Esophagus mucosa (tissue), 1 donor: ENCODE data around the gene FSTL3. TPM values are rescaled to one million over a fixed set of nuclear protein-coding genes. Genes with fewer than 3 reads are reported as not detected.
"Not testable (repeated sequence)": the region's sequence is repeated elsewhere in the genome, so short reads cannot be mapped to it uniquely, and the experiment has no call there.

Experiments used
- ATAC-seq: fragments of 200-7000 bp; cut with Tn5 transposase; one replicate; pipeline ENCODE4 v1.9.1; 2020
- total RNA-seq: library from RNA; stranded (reverse); gene quantifications from one replicate; pipeline ENCODE4 v1.2.4, GENCODE V29; 2023
- donor health status: DM: yes; HTN: yes; CAD: no.

FSTL3 gene
- 3.3 TPM for total RNA-seq

DNA sequence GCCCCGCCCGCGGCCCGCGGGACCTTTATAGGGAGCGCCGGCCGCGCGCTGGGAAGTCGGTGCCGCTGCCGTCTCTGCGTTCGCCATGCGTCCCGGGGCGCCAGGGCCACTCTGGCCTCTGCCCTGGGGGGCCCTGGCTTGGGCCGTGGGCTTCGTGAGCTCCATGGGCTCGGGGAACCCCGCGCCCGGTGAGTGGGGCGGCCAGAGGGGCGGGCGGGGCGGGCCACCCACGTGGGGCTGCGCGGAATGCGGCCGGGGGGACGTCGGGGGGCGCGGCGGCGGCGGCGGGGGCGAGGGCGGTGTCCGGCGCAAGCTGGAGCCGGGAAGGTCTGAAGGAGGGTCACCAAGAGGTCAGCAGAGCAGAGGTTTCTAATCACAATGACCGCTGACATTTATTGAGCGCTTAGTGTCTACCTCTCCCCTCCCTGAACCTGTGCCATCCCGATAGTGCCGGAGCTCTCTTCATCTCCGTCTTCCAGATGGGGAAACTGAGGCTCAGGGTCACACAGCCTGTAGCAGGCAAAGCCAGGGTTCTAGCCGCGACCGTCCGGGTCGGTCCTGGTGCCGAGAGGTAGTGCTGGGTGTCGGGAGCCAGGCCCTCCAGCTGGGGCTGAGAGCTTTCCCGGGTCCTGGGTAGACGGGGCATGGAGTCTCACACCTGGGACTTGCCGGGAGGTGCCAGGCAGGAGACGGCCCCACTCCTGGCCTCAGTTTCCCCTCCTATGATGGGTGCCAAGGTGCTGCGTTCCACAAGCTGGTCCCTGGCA is at the start of gene FSTL3:
Gene FSTL3 (plus strand): TSS at position 54 of the 767 bp plus-strand sequence. CDS start 32 bp downstream, at position 86.
- ATAC-seq = no peak

DNA sequence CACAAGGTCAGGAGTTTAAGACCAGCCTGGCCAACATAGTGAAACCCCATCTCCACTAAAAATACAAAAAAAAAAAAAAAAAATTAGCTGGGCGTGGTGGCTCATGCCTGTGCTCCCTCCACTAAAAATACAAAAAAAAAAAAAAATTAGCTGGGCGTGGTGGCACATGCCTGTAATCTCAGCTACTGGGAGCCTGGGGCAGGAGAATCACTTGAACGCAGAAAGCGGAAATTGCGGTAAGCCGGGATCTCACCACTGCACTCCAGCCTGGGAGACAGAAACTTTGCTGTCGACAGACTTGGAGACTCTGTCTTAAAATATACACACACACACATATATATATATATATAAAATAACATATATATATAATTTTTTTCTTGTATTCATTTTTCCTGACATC is 49.6 kb upstream of the FSTL3 start:
- not testable (repeated sequence) for ATAC-seq

DNA sequence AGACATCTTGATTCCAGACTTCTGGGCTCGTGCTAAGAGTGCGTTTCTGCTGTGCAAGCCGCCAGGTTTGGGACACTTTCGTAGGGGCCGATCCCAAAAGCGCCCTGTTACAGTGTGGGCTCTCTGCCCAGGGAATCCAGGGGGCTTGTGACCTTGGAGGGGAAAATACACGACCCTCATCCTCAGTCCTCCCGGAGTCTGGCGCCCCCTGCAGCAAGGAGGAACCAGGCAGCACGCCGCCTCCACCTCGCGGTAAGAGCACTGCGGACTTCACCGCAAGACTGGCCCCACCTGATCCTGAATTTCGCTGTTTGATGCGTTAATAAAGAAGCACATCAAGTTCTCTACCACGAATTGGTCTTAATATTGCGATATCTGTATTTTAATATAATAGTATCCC is 48.0 kb upstream of the FSTL3 start:
- ATAC-seq = no peak

DNA sequence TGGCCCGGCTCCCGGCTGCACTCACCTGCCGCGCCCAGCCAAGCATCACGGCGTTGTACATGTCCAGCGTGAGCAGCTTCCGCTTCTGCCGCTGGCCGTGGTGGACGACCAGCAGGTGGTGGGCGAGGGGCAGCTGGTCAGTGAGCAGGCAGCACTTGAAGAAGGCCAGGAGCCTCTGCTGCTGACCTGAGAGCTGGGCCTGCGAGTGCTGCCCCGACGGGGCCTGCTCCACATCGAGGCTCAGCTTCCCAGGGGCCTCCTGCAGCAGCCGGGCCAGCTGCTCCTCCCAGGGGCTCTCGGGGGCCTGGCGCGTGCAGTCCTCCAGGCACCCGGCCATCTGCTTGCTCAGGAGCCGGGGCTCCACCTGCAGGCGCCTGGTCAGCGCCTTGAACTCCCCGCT is 46.7 kb upstream of the FSTL3 start:
- not testable (repeated sequence) for ATAC-seq

DNA sequence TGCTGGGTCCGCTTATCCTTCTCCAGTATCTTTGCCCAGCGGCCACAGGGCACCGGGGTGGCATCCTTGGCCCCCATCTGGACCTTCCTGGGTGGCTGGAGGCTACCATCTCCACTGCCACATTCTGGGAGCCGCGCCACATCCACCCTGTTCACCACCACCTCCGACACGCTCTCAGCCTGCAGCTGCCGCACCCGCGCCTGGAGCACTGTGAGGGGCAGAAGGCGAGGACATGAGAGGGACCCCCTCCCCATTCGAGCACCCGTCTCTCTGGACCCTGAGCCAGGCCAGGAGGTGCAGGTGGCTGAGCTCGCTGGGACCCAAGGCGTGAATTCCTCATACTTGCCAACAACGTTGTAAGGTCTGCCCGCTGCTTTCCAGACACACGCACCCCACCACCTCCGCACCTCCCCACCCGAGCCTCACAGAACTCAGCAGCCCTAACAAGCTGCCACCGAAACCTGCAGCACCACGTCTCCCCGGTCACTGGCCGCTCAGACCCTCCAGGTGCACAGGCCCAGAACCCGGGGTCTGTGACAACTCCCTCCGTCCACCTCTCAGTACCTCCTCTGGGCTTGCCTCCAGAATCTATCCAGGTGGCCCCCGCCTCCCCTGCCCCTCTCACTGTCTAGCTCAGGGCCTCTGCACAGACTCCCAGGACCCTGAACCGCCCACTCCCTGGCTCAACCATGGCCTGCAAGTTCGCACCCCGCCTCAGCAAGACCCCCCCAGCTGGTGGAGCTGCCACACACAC is 46.1 kb upstream of the FSTL3 start:
- ATAC-seq = no peak

DNA sequence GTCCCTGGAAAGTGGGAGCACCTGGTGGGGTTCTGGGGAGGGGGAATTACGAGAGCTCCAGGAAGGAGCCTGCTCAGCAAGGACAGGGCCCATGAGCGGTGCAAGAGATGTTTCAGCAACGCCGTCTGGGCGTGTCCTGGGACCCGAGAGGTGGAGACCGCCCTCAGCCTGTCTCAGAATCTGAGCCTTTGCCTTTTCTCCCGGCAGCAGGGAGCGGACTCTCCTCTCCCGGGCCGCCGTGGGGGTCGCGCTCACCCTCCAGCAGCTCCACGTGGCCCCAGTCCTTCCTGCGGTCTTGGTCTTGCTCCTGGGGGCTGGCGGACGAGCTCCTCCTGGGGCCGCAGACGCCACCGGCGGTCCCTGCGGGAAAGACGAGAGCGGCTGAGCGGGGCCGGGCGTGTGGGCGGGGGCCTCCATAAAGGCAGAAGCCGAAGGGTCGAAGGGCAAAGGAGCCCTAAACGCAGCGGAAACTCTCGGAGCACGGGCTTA is 43.6 kb upstream of the FSTL3 start:
- ATAC-seq = peak; percentile 41

DNA sequence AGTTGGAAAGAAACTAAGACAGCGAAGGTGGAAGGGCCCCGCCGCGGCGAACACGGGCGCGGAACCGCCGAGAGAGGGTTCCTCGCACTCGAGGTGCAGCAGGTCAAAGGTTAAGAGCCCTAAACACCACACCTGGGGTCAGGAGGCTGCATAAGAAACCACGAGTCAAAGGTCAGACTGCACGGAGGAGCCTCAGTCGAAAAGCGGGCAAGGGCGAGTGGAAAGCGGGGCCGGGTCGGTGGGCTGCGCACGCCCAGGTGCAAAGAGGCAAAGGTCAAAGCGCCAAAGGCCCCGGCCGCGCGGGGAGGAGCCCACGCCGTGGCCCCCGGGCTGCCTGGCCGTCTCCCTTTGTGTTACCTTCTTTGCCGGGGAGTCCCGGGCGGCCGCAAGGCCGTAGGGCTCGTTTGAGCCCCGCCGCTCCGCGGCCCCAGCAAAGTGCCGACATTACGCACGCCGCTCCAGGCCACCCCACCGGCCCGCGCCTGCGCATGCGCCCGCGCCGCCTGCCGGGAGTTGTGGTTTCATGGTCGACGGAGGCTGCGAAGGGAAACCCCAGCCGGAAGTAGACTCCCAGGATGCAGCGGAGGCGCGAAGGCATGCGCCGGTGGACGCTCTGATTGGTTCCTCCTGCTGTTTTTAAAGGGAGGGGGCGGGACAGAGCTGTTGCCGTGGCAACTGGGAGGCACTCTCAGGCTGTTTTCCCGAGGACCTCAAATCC is 43.0 kb upstream of the FSTL3 start, which contains the start of gene POLRMT:
Gene POLRMT (minus strand): TSS at position 470 of the 718 bp plus-strand sequence. CDS start 25 bp downstream, at position 445.
- peak; percentile 96 for ATAC-seq

DNA sequence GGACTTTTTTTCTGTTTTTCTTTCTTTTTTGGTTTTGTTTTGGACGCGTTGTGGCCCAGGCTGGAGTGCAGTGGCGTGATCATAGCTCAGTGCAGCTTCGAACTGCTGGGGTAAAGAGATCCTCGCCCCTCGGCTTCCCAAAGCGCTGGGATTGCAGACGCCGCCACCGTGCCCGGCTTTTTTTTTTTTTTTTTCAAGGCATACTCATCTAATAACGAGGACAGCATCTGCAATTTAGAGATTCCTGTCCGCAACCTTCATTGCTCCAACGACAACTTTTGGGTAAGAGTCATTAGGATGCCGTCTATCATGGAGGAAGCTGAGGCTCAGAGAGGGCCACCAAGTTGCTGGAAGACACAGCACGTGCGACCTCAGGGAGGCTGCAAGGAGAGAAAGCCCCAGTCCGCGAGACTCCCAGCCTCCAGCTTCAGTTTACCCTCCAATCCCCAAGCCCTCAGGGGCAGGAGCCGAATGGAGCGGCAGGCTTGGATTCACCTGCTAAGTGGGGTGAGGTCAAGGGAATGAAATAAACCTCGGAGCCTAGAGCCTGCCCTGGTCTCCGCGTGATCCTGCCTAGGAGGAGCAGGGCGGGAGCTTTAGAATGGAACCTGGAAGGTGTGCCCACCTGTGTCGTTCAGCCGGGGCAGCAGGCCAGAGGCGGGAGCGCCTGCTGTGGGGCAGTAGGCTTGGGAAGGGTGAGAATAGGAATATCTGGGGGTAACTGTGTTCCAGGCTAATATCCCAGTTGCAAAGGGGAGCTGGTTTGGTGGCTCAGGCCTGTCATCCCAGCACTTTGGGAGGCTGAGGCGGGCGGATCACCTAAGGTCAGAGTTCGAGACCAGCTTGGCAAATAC is 42.2 kb upstream of the FSTL3 start:
- ATAC-seq = no peak

DNA sequence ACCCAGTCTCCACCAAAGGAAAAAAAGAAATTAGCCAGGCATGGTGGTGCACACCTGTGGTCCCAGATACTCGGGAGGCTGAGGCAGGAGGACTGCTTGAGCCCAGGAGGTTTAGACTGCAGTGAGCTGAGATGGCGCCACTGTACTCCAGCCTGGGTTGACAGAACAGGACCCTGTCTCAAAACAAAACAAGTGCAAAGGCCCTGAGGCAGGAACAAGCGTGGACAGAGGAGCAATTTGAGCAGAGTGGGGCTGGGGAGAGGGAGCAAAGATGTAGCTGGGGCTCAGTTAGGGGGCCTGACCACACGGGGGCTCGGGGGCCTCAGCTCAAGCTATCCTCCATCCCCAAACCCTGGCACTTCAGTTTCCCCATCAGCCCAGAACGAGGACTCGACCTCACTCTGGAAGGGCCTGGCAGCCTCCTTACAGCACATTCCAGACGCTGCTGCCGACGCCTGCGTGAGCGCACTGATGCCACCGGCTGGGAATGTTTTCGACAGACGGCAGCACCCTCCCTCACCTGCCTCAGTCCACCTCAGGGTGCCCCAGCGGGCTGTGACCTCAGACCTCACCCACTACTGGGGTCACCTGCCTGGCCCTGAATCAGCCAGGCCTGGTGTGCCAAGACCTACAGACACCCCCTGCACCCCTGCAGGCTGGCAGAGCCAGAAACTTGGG is 41.1 kb upstream of the FSTL3 start:
- ATAC-seq = no peak

DNA sequence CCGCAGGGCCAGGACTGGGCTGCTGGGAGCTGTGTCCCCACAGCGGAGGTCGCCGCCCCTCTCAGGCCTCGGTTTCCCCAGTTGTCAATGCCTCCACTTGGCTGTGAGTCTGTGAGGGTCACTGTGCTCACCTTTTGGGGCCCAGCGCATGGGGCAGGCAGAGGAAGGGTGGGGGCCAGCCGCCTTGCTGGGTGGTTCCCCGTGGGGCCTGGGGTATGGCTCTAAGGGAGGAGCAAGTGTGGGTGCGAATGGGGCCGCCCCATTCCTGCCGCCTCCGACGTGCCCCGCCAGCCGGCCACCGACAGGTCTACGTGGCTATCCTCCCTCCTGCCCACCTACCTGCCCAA is 37.3 kb upstream of the FSTL3 start:
- ATAC-seq = no peak

DNA sequence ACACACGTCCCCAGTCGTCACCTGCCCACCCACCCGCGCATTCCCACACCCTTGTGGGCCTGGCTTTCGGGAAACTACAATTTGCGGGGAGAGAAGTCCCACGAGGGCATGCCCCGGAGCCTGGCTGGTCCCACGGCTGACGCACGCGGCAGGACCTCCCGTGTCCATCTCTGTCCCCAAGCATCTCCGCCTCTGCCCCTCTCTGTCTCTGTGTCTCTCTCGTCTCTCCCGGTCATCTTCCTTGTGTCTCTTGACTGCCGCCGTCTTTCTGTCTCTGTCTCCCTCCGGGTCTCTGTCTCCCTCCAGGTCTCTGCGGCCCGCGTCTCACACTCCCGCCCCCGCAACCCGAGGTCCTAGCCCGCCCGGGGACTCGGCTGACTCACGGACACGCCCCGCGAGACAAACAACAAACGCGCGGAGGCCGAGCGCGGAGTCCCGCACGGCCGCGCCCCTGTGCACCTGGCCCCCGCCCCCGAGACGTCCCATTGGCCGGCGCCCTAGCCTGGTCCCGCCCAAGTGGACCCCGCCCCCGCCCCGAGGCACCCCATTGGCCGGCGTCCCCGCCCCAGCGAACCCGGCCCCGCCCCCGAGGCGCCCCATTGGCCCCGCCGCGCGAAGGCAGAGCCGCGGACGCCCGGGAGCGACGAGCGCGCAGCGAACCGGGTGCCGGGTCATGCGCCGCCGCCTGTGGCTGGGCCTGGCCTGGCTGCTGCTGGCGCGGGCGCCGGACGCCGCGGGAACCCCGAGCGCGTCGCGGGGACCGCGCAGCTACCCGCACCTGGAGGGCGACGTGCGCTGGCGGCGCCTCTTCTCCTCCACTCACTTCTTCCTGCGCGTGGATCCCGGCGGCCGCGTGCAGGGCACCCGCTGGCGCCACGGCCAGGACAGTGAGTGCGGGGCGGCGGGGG is 36.7 kb upstream of the FSTL3 start, which contains the start of gene FGF22:
Gene FGF22 (plus strand): TSS at position 627 of the 908 bp plus-strand sequence. CDS start 47 bp downstream, at position 674.
- ATAC-seq = peak; percentile 85

DNA sequence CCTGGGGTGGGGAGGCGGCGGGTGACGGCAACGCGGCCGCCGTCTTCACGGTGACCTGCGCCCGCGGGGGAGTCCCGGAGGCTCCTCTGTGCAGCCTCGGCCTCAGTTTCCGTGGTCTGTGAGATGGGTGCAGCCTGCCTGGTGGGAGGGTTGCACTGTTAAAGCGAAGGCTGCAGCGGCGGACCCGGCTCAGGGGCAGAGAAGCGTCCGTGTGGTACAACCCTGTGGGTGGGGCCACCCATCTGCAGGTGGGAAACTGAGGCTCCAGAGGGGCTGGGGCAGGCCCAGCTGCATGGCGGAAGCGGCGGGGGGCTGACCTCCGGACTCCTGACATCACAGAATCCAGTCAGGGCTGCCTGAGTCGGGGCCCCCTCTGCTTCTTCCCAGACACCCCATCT is 36.0 kb upstream of the FSTL3 start:
- ATAC-seq = no peak

DNA sequence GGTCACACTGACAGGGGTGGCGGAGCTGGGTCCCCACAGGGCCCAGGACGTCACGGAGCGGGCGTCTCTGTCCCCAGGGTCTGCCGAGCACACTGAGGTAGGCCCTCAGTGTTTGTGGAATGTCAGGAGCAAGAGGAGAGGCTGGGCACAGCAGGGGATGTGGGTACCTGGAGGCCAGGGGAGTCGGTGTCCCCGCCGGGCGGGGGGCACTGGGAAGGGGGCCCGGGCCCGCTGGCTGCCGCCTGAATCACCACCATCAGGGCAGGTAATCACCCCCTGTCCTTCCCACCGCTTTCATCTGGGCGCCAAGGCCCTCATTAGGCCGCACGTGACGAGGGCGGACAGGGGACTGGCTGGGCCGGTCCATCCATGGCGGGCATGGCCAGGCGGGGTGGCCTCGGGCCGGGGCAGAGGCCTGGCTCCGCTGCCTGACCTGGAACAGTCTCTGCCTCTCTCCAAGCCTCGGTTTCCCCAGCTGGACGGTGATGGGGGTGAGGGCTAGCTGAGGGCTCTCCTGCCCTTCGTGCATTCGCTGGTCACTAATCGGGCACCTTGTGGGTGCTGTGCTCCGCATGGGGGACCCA is 35.5 kb upstream of the FSTL3 start:
- ATAC-seq = no peak

DNA sequence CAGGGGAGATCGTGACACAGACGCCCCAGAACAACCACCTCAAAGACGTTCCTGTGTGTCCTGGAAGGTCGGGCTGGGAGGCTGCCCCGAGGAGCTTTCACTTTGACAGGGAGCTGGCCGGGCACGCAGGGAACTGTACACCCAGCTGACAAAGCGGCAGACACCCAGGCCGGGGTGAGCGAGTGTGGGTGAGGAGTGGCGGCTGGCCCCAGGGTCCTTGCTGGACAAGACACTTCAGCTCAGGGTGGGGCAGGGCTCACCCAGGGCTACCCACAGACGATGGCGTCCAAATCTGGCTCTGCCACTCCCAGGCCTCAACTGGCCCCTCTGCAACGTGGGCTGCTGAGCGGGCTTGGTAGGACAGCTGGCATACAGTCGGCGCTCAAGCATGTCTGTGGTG is 34.5 kb upstream of the FSTL3 start:
- peak; percentile 12 for ATAC-seq

DNA sequence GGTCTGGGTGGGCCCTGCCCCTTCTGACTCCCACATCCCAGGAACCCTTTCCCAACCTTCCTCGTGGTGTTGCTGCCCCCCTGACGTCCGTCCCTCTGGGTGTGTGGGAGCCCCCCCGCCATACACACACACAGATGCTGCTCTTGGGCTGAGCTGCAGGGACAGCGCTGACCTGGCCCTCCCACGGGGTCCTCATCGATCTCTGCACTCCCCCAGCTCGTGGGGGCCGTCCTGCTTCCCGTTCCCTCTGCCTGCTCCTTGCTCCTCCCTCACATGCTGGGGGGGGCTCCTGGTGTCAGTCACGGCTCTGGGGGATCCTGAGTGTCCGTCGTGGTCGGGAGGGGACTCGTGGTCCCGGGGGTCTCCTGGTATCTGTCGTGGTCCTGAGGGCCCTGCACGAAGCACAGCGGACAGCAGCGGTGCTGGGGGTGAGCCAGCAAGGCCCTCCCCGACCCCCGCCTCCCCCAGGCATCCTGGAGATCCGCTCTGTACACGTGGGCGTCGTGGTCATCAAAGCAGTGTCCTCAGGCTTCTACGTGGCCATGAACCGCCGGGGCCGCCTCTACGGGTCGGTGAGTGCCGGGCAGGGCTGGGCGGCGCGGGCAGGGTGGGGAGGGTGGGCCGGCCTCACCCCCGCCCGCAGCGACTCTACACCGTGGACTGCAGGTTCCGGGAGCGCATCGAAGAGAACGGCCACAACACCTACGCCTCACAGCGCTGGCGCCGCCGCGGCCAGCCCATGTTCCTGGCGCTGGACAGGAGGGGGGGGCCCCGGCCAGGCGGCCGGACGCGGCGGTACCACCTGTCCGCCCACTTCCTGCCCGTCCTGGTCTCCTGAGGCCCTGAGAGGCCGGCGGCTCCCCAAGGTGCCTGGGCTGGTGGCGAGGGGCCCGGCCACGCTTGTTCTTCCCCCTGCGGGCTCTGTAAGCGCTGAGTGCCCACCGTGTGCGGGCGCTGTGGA is 33.1 kb upstream of the FSTL3 start:
- no peak for ATAC-seq

DNA sequence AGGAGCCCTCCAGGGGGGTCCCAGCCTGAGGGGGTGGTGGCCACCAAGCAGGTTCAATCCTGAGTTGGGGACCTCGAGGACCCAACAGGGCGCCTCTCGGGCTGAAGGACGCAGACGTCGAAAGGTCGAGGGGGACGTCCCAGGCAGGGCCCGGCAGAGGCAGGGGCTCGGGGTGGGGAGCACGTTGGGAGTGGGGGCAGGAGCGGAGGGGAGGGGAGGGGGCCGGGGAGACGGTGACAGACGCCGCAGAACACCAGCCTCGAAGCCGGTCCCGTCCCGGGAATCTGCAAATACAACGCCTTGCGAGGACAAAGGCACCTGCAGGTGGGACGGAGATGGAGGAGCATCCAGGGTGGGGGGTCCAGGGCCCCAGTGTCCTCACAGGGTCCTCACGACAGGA is 32.5 kb upstream of the FSTL3 start:
- ATAC-seq = no peak

DNA sequence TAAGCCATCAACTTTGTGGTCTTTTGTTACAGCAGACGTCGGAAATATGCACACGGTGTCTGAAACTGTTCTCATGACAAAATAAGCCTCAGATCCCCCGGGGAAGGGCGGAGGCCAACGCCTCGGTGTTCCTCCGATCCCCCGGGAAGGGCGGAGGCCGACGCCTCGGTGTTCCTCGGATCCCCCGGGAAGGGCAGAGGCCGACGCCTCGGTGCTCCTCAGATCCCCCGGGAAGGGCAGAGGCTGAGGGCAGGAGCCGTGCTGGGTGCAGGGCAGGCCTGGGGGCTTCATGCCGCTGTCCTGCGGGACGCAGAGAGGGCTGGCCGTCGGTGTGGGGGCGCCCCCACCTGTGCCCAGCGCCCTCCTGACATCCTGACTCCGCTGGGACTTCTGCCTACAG is 31.8 kb upstream of the FSTL3 start:
- no peak for ATAC-seq

DNA sequence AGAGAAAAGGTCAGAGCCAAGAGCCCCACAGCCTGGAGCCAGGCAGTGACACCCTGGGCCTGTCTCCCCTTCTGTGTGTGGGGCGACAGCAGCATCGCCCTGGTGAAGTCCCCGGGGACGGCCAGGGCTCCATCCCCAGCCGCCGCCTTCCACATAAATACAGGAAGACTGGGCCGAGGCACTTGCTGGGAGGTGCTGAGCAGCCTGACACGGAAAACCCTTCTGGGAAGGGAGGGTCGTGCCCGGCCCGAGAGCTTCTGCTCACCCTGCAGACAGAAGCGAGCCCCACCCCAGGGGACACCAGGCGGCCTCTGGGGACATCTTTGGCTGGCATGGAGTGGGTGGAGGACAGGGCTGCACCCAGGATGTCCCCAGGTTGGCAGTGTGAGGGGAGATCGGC is 31.4 kb upstream of the FSTL3 start:
- no peak for ATAC-seq
